B cell (primary cell): ENCODE results near the gene MYPOP. TPM values are rescaled to one million over a fixed set of nuclear protein-coding genes. Genes with fewer than 3 reads are reported as not detected.

Experiments used
- ATAC-seq: fragments of 200-7000 bp; cut with Tn5 transposase; one replicate; pipeline ENCODE4 v1.10.0; 2021; ENCODE audit warnings: low read depth, mild to moderate bottlenecking, moderate number of reproducible peaks, moderate library complexity
- CTCF ChIA-PET: fragments of 350-600 bp; sonication (Branson Sonifier 250); formaldehyde crosslinking; loops from one replicate; lab custom pipeline; 2021; ENCODE audit warnings: antibody characterized with exemption, inconsistent platforms; lab: Charles Lee
- POLR2A ChIA-PET: fragments of 350-600 bp; sonication (Branson Sonifier 250); formaldehyde crosslinking; loops from one replicate; lab custom pipeline; 2021; ENCODE audit warnings: antibody characterized with exemption; lab: Charles Lee
- DNase-seq: peaks from one replicate; pipeline ENCODE4 v3.0.0; 2013
- H2AFZ ChIP-seq: 2 replicates; pipeline ENCODE4 v1.6.1; 2012; ENCODE audit warnings: mild to moderate bottlenecking, low read depth, low read length; ENCODE audit not compliant: insufficient read depth, poor library complexity, severe bottlenecking
- H3K27ac ChIP-seq, 2 donors: 1 replicate in 1 of 2; 2 replicates in 1 of 2; pipeline ENCODE4 v1.5.1; 2012 to 2013; ENCODE audit warnings: low read length in 2 of 2, mild to moderate bottlenecking in 2 of 2, moderate library complexity in 1 of 2
- H3K27me3 ChIP-seq, 4 experiments: fragments of 200-600 bp in 1 of 4; sonication (generic) in 1 of 4; replicated peaks in 1 of 4; 1 replicate in 2 of 4; 2 replicates in 2 of 4; pipeline versions ENCODE4 v1.6.1 to v1.7.0; 2013 to 2016; ENCODE audit warnings: low read length in 3 of 4, mild to moderate bottlenecking in 2 of 4, mixed read lengths in 1 of 4, moderate library complexity in 1 of 4; ENCODE audit not compliant: insufficient read depth in 4 of 4, control insufficient read depth in 3 of 4; ENCODE audit errors: control extremely low read depth in 1 of 4
- H3K36me3 ChIP-seq, 2 experiments: replicated peaks in 1 of 2; 1 replicate in 1 of 2; 2 replicates in 1 of 2; pipeline versions ENCODE4 v1.6.1 to v1.7.1; 2013; ENCODE audit warnings: low read length in 1 of 2; ENCODE audit not compliant: insufficient read depth in 2 of 2, control insufficient read depth in 1 of 2; ENCODE audit errors: control extremely low read depth in 1 of 2, extremely low read depth in 1 of 2
- H3K4me1 ChIP-seq, 2 donors: fragments of 200-600 bp in 1 of 2; sonication (generic) in 1 of 2; 1 replicate in 1 of 2; 2 replicates in 1 of 2; pipeline versions ENCODE4 v1.5.1 to v1.6.1; 2013 to 2017; ENCODE audit warnings: low read length in 2 of 2; ENCODE audit not compliant: control insufficient read depth in 2 of 2, insufficient read depth in 2 of 2
- H3K4me2 ChIP-seq: replicated peaks from 2 replicates; pipeline ENCODE3; 2012; ENCODE audit warnings: mild to moderate bottlenecking, low read depth, low read length; ENCODE audit not compliant: poor library complexity, severe bottlenecking
- H3K4me3 ChIP-seq, 5 experiments: fragments of 200-600 bp in 1 of 5; sonication (generic) in 1 of 5; 1 replicate in 3 of 5; 2 replicates in 2 of 5; pipeline versions ENCODE4 v1.5.1 to v1.7.0; 2011 to 2016; ENCODE audit warnings: low read length in 4 of 5, mild to moderate bottlenecking in 4 of 5, low read depth in 2 of 5, control low read depth in 1 of 5, moderate library complexity in 1 of 5; ENCODE audit not compliant: insufficient read depth in 1 of 5; ENCODE audit errors: control extremely low read depth in 1 of 5, extremely low read depth in 1 of 5
- H3K79me2 ChIP-seq: fragments of 200-600 bp; sonication (generic); one replicate; pipeline ENCODE4 v1.6.0; 2016; ENCODE audit warnings: low read length; ENCODE audit not compliant: control insufficient read depth, insufficient read depth
- H3K9ac ChIP-seq: fragments of 200-600 bp; sonication (generic); 2 replicates; pipeline ENCODE4 v1.6.1; 2017; ENCODE audit warnings: mild to moderate bottlenecking, low read length, moderate library complexity
- H3K9me3 ChIP-seq, 3 donors: one replicate each; pipeline versions ENCODE4 v1.6.1 to v1.7.1; 2013; ENCODE audit warnings: low read length in 2 of 3; ENCODE audit not compliant: control insufficient read depth in 2 of 3, insufficient read depth in 1 of 3; ENCODE audit errors: control extremely low read depth in 1 of 3
- H4K20me1 ChIP-seq: 2 replicates; pipeline ENCODE4 v1.6.0; 2012; ENCODE audit warnings: mild to moderate bottlenecking, low read length; ENCODE audit not compliant: insufficient read depth, control insufficient read depth, poor library complexity, severe bottlenecking
- H3K27ac Mint-ChIP-seq: one replicate; pipeline ENCODE4 v1.8.0; 2021; ENCODE audit warnings: mixed read lengths
- H3K27me3 Mint-ChIP-seq: one replicate; pipeline ENCODE4 v1.8.0; 2021; ENCODE audit warnings: mixed read lengths
- H3K4me1 Mint-ChIP-seq: one replicate; pipeline ENCODE4 v1.8.0; 2021; ENCODE audit warnings: mixed read lengths
- H3K4me3 Mint-ChIP-seq: one replicate; pipeline ENCODE4 v1.8.0; 2021; ENCODE audit warnings: mixed read lengths
- H3K9me3 Mint-ChIP-seq: one replicate; pipeline ENCODE4 v1.8.0; 2022; ENCODE audit warnings: mixed read lengths; ENCODE audit not compliant: insufficient read depth
- CTCF ChIP-seq: fragments of 200-600 bp; IDR thresholded peaks from one replicate; pipeline ENCODE4 v1.8.0; 2022; ENCODE audit warnings: antibody characterized with exemption, mild to moderate bottlenecking
- EZH2 ChIP-seq: IDR thresholded peaks from 2 replicates; pipeline ENCODE4 v1.6.1; 2012; ENCODE audit warnings: borderline replicate concordance, low read depth, mild to moderate bottlenecking, moderate library complexity, low read length; ENCODE audit not compliant: insufficient read depth, poor library complexity, severe bottlenecking
- WGBS: methylation state at CpG from one replicate; pipeline ENCODE4 v1.1.5; 2013; ENCODE audit warnings: missing lambda C conversion rate; ENCODE audit not compliant: insufficient coverage; 5-methylcytosine and 5-hydroxymethylcytosine counted together
- intact Hi-C: fragments of 100-400 bp; cut with micrococcal nuclease; formaldehyde crosslinking; loops from one replicate; pipeline ENCODE4 v1.10.0; 2022
- polyA plus RNA-seq: library from polyadenylated mRNA; depleted of rRNA; stranded (reverse); fragments of >200 nt; gene quantifications from 2 replicates; pipeline ENCODE4 v1.2.3, GENCODE V29; 2012
- total RNA-seq, 2 donors: library from RNA; stranded (reverse); fragments of 120-200 nt in 1 of 2; gene quantifications; 1 replicate in 1 of 2; 2 replicates in 1 of 2; pipeline versions ENCODE4 v1.2.3 to v1.2.4, GENCODE V29; 2013 to 2022

MYPOP gene
- total and polyA plus RNA-seq, 2 donors (not counting 1 experiment from before 2014, with no cell fraction given) = 5.7 to 12.1 TPM

DNA sequence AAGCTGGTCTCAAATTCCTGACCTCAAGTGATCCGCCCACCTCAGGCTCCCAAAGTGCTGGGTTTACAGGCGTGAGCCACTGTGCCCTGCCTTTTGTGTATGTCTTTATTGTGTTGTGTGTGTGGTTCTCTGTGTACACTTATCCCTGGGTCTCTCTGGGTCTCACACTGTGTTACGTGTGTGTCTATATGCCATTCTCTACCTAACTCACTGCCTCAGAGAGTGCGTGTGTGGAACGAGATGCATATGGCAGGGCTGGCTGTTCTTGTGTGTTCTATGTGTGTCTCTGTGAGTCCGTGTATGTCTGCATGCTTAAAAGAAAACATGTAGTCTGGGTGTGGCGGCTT lies 27.8 kb downstream of the MYPOP start:
- H3K79me2 ChIP-seq = no peaks in the 10 kb centered on the region
- no peak overlapping the region for H3K4me3 ChIP-seq
- TF ChIP-seq CTCF = no peak
- H3K36me3 ChIP-seq = no peaks in the 10 kb centered on the region
- H3K27ac ChIP-seq = no peak overlapping the region
- no peak for DNase-seq
- no peak overlapping the region for H3K4me2 ChIP-seq
- Mint-ChIP-seq H3K27ac (no peak overlapping the region), H3K4me1 (peaks cover 15% of the 10 kb centered on the region), H3K4me3 (no peak overlapping the region), H3K27me3 (peaks cover 42% of the 10 kb centered on the region), H3K9me3 (no peaks in the 10 kb centered on the region)
- no peaks in the 10 kb centered on the region for H3K9me3 ChIP-seq
- no peak overlapping the region for H2AFZ ChIP-seq
- CTCF ChIA-PET = no interaction called here
- no peak overlapping the region for H3K9ac ChIP-seq
- peaks cover 10 to 13% of the 10 kb centered on the region in 2 donors for H3K4me1 ChIP-seq
- H4K20me1 ChIP-seq = no peaks in the 10 kb centered on the region
- H3K27me3 ChIP-seq = peaks cover 0 to 39% (median 15%) of the 10 kb centered on the region in 4 experiments
- POLR2A ChIA-PET = interaction anchor here (0.8 kb wide), 1 partner anchor 32 kb away, joined by 3 read pairs; no protein-coding TSS in a partner anchor
- WGBS = 93% methylated on average over 4 of the region's 7 CpGs
- no peak for ATAC-seq
- intact Hi-C loops = no loop called here

- H3K27ac Mint-ChIP-seq = no peak overlapping the region
- 95% methylated on average over 6 of the region's 7 CpGs for WGBS
- DNase-seq (no peak), ATAC-seq (no peak)
- H2AFZ ChIP-seq = no peak overlapping the region
- peaks cover 35% of the 10 kb centered on the region for H3K27me3 Mint-ChIP-seq
- no peak overlapping the region for H3K4me3 Mint-ChIP-seq
- no peak overlapping the region for H3K27ac ChIP-seq
- no peaks in the 10 kb centered on the region for H3K9me3 Mint-ChIP-seq
- ChIA-PET POLR2A (no interaction called here), CTCF (interaction anchor here (0.6 kb wide), 1 partner anchor 321 kb away, joined by 3 read pairs; no protein-coding TSS in a partner anchor)
- H3K4me2 ChIP-seq = no peak overlapping the region
- TF ChIP-seq CTCF (no peak), EZH2 (no peak)
- no peak overlapping the region for H3K9ac ChIP-seq
- peaks cover 0 to 31% (median 14%) of the 10 kb centered on the region in 4 experiments for H3K27me3 ChIP-seq
- peaks cover 15% of the 10 kb centered on the region for H3K4me1 Mint-ChIP-seq
- H3K4me3 ChIP-seq = no peak overlapping the region
- peaks cover 10 to 13% of the 10 kb centered on the region in 2 donors for H3K4me1 ChIP-seq
- H3K36me3 ChIP-seq = no peaks in the 10 kb centered on the region
- H3K9me3 ChIP-seq = no peaks in the 10 kb centered on the region
- no peaks in the 10 kb centered on the region for H4K20me1 ChIP-seq
- intact Hi-C loops = no loop called here
- H3K79me2 ChIP-seq = no peaks in the 10 kb centered on the region
Observed at GRCh38 chr19:45873219-45873772, 29.1 kb downstream of the MYPOP start.
